GM12801 (cell line): ENCODE results near the gene ANGPT4.

Experiments used
- TF ChIP-seq, protein P1 (sequence below): IDR thresholded peaks from one replicate; pipeline ENCODE4 v1.5.1; 2011; ENCODE audit warnings: control low read depth; ENCODE audit not compliant: insufficient read length; ENCODE audit errors: extremely low read depth

The ANGPT4 gene

DNA sequence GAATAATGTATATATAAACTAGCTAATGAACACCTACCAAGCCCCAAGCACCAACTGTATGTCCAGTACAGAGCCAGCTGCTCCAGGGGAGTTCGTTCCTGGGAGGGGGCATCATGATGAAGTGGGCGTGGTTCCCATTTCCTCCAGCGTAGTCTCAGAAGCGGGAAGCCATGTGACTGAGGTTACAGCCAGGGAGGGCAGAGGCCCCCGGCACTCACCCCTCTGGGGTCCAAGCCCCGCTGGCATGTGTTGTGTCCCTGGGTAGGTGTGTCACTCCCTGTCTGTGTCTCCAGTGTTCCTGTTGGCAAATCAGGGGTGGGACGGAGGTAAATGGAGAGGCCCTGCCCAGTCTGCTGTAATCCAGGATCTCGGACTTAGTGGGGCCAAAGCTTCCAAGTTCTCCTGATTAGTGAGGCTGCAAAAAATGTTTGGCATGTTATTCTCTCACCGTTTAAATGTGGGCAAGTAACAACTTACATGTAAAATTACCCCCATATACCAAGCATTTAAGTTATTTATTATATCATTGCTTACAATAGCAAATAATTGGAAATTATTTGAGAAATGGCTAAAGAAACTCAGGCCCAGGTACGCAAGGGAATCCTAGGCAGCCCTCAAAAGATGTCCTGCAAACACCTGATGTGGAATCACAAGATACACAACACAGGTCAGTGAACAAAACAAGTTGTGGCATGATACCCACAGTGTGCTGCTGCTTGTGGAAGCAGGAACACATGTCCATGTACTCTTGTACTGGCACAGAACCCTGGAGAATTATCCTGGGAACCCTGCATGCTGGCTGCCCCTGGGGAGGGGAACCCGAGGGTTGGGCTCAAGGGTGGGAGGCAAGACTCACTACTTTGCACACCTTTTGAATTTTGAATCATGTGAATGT lies 60.4 kb downstream of the ANGPT4 start:
- TF ChIP-seq, protein P1, sequence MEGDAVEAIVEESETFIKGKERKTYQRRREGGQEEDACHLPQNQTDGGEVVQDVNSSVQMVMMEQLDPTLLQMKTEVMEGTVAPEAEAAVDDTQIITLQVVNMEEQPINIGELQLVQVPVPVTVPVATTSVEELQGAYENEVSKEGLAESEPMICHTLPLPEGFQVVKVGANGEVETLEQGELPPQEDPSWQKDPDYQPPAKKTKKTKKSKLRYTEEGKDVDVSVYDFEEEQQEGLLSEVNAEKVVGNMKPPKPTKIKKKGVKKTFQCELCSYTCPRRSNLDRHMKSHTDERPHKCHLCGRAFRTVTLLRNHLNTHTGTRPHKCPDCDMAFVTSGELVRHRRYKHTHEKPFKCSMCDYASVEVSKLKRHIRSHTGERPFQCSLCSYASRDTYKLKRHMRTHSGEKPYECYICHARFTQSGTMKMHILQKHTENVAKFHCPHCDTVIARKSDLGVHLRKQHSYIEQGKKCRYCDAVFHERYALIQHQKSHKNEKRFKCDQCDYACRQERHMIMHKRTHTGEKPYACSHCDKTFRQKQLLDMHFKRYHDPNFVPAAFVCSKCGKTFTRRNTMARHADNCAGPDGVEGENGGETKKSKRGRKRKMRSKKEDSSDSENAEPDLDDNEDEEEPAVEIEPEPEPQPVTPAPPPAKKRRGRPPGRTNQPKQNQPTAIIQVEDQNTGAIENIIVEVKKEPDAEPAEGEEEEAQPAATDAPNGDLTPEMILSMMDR = no peak

DNA sequence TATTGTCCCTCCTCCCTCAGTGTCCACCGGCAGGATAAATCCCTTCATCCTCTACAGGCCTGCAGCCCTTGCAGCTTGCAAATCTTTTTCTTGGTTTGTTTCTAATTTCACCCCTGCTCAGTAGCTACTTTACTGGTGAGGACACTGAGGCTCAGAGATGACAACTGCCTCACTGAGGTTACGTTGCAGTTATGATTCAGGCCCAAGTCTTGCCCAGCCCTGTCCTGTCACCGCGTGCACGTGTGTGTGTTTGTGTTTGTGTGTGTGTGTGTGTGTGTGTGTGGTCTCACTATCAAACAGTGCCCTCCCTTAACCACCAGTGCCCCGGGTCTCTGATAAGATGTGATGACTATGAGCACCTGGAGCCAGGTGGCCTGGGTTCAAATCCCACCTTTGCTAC lies 61.5 kb downstream of the ANGPT4 start:
- TF ChIP-seq, protein P1 = no peak

DNA sequence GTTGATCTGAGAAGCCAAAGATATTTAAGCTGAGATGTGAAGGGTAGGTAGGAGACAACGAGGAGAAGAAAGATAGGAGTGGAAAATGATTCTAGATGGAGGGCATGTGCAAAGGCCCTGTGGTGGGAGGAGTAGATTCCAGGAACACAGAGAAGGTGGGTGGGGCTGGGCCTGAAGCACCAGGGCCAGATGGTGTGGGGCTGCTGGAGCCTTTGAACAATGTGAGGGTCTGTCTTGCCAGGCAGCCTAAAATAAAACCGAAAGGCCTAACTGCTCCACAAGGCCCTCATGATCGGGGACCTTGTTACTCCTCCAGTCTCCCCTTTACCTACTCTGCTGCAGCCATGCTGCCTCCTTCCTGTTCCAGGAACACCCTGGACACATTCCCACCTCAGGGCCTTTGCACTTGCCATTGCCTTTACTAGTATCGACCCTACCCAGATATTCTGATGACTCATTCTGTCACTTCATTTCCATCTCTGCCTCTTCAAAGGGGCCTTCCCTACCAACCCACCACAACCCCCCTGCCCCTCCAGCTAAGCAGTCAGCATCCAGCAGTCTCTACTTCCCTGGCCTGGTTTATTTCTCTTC lies 62.6 kb downstream of the ANGPT4 start:
- TF ChIP-seq, protein P1 = no peak

DNA sequence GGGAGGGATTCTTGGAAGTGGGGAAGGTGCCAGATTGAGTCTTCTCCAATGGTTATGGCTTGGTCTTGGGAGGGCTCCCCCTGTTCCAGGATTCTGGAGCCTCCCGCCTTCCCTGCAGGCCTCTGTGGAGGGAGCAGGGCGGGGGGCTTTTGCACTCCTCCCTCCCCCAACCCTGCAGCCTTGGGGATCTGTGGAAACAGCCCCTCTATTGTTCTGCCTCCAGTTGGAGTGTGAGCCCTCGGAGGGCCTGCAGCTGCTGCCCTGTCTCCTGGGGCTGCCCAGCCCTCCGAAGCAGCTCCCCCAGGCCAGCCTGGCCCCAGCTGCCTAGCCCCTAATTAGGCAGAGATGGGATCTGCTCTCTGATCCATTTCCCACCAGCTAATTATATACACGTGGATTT lies 67.9 kb downstream of the ANGPT4 start:
- TF ChIP-seq, protein P1 = no peak

DNA sequence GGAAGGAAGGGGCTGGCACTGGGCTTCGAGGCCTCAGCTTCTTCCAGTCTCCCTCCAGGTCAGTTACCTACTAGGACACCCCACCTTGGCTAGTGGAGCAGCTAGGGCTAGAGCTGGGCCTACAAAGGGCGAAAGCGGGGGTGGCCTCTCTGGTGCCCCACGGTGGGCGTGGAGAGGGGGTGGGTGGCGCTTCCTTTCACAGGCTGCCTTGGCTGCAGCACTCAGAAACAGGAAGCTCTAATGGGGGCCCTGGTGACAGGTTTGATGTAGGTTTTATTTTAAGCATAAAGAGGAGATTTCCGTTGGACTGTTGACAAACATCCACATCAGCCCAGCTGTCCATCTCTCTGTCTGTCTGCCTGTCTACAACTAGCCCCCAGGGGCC lies 69.2 kb downstream of the ANGPT4 start:
- TF ChIP-seq, protein P1 = no peak

DNA sequence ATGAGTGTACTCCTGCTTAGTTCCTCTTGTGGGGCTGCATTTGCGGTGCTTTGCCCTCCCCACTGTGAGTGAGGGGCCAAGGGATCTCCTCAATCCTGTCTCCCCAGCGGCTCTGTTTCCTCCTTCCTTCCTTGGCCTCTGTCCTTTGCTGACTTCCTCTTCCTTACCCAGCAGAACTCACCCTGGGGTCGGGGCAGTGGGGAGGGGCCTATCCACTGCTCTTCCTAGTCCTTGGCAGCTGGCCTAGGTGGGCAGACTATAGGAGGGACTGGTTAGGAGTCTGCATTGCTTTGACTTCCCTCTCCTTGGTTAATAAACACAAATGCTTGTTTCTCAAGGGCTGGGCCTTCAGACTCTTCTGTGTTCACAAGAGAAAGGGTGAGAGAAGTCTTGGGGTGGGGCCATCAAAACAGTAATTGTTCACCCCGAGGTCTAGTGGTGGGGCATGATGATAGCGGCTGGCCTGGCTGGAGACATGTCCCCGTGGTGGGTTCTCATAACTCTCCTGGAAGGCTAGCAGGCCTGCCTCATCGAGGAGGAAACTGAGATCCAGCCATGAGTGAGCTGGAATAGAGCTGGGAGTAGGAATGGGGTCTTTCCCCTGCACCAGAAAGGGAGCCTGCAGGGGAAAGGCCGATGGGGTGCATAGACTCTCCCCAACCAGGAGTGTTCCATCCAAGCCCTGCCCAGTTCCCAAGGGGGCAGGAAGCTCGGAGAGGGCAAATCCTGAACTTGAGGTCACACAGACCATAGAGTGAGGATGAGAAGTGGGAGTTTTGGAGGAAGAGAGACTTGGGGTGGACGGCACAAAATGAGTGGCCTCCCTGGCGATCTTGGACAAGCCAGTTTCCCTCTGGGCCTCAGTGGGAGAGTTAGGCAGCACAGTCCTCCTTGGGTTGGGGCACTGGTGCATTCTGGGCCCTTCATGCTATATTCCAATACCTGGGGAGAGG lies 69.9 kb downstream of the ANGPT4 start:
- TF ChIP-seq, protein P1 = no peak
